ENCODE results near the gene GPR146. TPM values are rescaled to one million over a fixed set of nuclear protein-coding genes. Genes with fewer than 3 reads are reported as not detected.

The GPR146 gene
- total and polyA plus RNA-seq, 7 donors: 5.0 to 14.0 (median 9.4) TPM

- H3K4me1 ChIP-seq: peaks cover 23% of the 10 kb centered on the region
- no peaks in the 10 kb centered on the region for H3K9me3 ChIP-seq
- H3K36me3 ChIP-seq (ENCODE audit: insufficient read depth in 1 of 2, low read depth in 1 of 2): no peaks in the 10 kb centered on the region
- H3K4me3 ChIP-seq: no peak overlapping the region
- DNase-seq (no peak), ATAC-seq (no peak)
- H3K27me3 ChIP-seq (ENCODE audit: insufficient read depth in 3 of 3, low read length in 2 of 3): no peaks in the 10 kb centered on the region
- TF ChIP-seq CTCF (IDR thresholded peaks at IDR 0.05): no peak
- intact Hi-C loops (cut with DNase I): no loop called here
- no peak overlapping the region for H3K27ac ChIP-seq
- WGBS, 3 donors: 95 to 98% (median 96%) methylated on average over 18 of the region's 18 CpGs
Measured at GRCh38 chr7:1091644-1092027, 47.3 kb downstream of the GPR146 start.

GRCh38 chr7:1092161-1092632, 47.9 kb downstream of the GPR146 start:
- no peak for DNase-seq
- no peak for TF ChIP-seq CTCF (IDR thresholded peaks at IDR 0.05)
- Histone ChIP-seq H3K4me3 (no peak overlapping the region), H3K9me3 (no peaks in the 10 kb centered on the region), H3K4me1 (peaks cover 23% of the 10 kb centered on the region), H3K27ac (no peak overlapping the region), H3K36me3 (ENCODE audit: insufficient read depth in 1 of 2, low read depth in 1 of 2) (no peaks in the 10 kb centered on the region), H3K27me3 (ENCODE audit: insufficient read depth in 3 of 3, low read length in 2 of 3) (no peaks in the 10 kb centered on the region)
- intact Hi-C loops (cut with DNase I): no loop called here
- WGBS, 3 donors: 94 to 96% (median 95%) methylated on average over 32 to 40 of the region's 40 CpGs
- no peak for ATAC-seq

- ATAC-seq (no peak), DNase-seq (no peak)
- H3K4me1 ChIP-seq: peaks cover 15% of the 10 kb centered on the region
- intact Hi-C loops (cut with DNase I): no loop called here
- no peak overlapping the region for H3K4me3 ChIP-seq
- no peak overlapping the region for H3K27ac ChIP-seq
- WGBS, 3 donors: 90 to 92% (median 91%) methylated on average over 40 of the region's 40 CpGs
- H3K36me3 ChIP-seq (ENCODE audit: insufficient read depth in 1 of 2, low read depth in 1 of 2): no peaks in the 10 kb centered on the region
- H3K27me3 ChIP-seq (ENCODE audit: insufficient read depth in 3 of 3, low read length in 2 of 3): no peaks in the 10 kb centered on the region
- no peak for TF ChIP-seq CTCF (IDR thresholded peaks at IDR 0.05)
- no peaks in the 10 kb centered on the region for H3K9me3 ChIP-seq
Measured at GRCh38 chr7:1092806-1093501, 48.6 kb downstream of the GPR146 start.

GRCh38 chr7:1093502-1093843, 49.1 kb downstream of the GPR146 start:
- H3K27ac ChIP-seq: no peak overlapping the region
- WGBS, 3 donors: 67 to 73% (median 67%) methylated on average over 14 of the region's 14 CpGs
- TF ChIP-seq CTCF (IDR thresholded peaks at IDR 0.05): no peak
- no peaks in the 10 kb centered on the region for H3K27me3 ChIP-seq (ENCODE audit: insufficient read depth in 3 of 3, low read length in 2 of 3)
- H3K36me3 ChIP-seq (ENCODE audit: insufficient read depth in 1 of 2, low read depth in 1 of 2): no peaks in the 10 kb centered on the region
- no peak overlapping the region for H3K4me3 ChIP-seq
- intact Hi-C loops (cut with DNase I): no loop called here
- ATAC-seq (no peak), DNase-seq (no peak)
- peaks cover 11% of the 10 kb centered on the region for H3K4me1 ChIP-seq
- no peaks in the 10 kb centered on the region for H3K9me3 ChIP-seq

Data from psoas muscle (tissue), 8 donors.